GM12801 (cell line): Measurements from ENCODE around the gene ST6GAL1.

Source experiments
- TF ChIP-seq, protein P1 (sequence below): IDR thresholded peaks from one replicate; pipeline ENCODE4 v1.5.1; 2011; ENCODE audit warnings: control low read depth; ENCODE audit not compliant: insufficient read length; ENCODE audit errors: extremely low read depth

Gene ST6GAL1

DNA sequence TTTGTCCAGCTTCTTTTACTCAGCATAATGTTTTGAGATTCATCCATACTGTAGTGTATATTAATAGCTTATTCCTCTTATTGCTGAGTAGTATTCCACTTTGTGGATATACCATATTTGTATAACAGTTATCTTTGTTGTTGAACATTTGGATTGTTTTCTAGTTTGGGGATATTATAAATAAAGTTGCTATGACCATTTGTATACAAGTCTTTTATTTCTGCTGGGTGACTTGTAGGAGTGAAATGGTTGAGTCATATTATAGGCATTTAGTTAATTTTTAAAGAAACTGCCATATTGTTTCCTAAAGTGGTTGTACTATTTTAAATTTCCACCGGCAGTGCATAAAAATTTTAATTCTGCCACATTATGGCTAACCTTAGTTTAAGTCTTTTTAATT, 155.6 kb downstream of the ST6GAL1 start:
- TF ChIP-seq, protein P1, sequence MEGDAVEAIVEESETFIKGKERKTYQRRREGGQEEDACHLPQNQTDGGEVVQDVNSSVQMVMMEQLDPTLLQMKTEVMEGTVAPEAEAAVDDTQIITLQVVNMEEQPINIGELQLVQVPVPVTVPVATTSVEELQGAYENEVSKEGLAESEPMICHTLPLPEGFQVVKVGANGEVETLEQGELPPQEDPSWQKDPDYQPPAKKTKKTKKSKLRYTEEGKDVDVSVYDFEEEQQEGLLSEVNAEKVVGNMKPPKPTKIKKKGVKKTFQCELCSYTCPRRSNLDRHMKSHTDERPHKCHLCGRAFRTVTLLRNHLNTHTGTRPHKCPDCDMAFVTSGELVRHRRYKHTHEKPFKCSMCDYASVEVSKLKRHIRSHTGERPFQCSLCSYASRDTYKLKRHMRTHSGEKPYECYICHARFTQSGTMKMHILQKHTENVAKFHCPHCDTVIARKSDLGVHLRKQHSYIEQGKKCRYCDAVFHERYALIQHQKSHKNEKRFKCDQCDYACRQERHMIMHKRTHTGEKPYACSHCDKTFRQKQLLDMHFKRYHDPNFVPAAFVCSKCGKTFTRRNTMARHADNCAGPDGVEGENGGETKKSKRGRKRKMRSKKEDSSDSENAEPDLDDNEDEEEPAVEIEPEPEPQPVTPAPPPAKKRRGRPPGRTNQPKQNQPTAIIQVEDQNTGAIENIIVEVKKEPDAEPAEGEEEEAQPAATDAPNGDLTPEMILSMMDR, result no peak

DNA sequence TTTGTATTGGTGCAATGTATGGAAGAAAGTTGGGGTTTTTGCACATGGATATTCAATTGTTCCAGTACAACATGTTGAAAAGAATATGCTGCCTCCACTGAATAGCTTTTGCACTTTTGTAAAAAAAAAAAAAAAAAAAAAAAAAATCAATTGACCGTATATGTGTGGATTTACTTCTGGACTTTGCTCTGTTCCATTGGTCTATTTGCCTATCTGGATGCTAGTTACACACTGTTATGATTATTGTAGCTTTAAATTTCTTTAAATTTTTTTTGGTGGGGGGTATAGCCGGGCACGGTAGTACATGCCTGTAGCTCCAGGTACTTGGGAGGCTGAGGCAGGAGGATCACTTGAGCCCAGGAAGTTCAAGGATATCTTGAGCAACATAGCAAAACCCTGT, 156.5 kb downstream of the ST6GAL1 start:
- TF ChIP-seq, protein P1, result no peak

DNA sequence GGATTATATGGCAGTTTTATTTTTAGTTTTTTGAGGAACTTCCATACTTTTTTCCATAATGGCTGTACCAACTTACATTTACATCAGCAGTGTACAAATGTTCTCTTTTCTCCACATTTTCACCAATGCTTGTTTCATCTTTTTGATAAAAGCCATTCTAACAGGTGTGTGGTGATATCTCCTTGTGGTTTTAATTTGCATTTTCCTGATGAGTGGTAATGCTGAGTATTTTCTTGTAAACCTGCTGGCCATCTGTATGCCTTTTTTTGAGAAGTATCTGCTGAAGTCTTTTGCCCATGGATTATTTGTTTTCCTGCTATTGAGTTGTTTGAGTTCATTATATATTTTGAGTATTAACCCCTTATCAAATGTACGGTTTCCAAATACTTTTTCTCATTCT, 158.4 kb downstream of the ST6GAL1 start:
- TF ChIP-seq, protein P1, result no peak

DNA sequence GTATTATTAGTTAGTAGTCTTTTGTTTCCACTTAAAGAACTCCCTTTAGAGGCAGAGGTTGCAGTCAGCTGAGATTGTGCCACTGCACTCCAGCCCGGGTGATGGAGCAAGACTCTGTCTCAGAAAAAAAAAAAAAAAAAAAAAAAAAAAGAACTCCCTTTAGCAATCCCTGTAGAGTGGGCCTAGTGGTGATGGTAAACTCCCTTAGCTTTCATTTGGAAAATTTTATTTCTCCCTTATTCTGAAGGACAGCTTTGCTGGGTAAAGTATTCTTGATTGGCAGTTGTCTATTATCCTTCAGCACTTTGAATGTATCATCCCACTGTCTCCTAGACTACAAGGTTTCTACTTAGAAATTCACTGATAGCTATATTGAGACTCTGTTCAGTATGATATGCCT, 163.0 kb downstream of the ST6GAL1 start:
- TF ChIP-seq, protein P1, result no peak

DNA sequence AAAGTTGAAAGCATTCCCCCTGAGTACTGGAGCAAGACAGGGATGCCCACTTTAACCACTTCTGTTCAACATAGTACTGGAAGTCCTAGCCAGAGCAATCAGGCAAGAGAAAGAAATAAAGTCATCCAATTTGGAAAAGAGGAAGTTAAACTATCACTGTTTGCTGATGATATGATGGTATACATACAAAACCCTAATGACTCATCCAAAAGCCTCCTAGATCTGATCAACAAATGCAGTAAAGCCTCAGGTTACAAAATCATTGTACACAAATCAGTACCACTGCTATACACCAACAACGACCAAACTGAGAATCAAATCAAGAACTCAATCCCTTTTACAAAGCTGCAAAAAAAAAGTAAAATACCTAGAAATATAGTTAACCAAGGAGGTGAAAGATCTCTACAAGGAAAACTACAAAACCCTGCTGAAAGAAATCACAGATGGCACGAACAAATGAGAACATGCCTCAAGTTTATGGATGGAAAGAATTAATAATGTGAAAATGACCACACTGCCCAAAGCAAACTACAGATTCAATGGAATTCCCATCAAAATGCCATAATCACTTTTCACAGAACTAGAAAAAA, 168.7 kb downstream of the ST6GAL1 start:
- TF ChIP-seq, protein P1, result no peak

DNA sequence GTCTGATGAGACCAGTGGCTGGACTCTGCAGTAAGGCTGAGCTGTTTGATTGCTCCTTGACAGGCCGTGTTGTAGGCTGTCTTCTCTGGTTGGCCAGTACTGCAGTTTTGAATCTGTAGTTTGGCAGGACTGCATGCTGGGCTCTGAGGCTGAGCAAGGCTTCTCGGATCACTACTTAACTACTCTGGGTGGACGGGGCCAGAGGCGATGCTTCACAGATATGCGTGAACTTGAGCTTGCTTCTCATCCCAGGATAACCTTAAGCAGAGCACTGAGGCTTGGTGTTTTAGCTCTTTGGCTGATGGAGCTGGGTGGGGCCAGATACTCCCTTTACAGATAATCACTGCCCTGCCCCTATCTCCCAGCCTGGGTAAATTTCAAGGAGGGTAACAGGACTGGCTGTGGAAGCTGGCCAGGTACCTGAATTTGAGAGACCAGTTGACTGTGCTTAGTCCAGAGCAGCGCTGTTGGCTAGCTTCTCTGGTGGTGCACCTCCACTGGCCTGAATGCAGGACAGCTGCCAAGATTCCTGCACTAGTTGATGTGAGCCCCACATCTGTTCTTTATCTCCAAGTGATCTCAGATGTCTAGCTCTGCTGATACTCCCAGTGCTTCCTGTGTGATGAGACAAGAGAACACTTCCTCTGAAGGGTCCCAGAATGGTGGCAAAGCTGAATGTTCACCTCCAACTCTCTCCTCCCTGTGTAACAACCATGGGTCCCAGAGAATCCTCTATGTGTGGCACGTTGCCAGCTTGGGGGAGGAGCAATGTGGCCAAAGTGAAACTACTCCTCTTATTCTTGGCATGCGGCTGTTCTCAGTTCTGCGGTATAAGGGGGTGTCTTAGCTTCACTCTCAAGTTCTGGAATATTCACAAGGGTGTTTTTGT, 171.1 kb downstream of the ST6GAL1 start:
- TF ChIP-seq, protein P1, result no peak

DNA sequence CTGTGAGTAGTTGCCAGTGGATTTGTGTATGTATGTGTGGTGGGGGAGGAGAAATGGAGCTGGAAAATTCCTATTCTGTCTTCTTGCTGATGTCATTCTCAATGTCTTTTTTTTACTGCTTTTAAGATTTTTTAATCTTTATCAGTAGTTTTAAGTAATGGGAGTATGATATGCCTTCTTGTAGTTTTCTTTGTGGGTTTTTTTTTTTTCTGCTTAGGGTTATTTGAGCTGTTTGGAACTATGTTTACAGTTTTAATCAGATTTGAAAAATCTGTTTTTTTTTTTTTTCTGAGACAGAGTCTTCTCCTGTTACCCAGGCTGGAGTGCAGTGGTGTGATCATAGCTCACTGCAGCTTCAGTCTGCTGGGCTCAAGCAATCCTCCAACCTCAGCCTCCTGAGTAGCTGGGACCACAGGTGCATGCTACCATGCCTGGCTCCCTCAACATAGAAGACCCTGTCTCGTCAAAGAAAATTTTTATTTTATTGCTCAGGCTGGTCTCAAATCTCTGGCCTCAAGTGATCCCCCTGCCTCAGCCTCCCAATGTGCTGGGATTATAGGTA, 171.8 kb downstream of the ST6GAL1 start:
- TF ChIP-seq, protein P1, result no peak
